Ishikawa (cell line): ENCODE measurements around the gene FOXN3.

ENCODE experiments used
- CEBPB ChIP-seq: IDR thresholded peaks from 2 replicates; pipeline ENCODE4 v1.6.1; 2012
- CREB1 ChIP-seq: IDR thresholded peaks from 2 replicates; pipeline ENCODE4 v1.6.1; 2012; ENCODE audit warnings: low read depth
- EGR1 ChIP-seq: IDR thresholded peaks from 2 replicates; pipeline ENCODE4 v1.6.1; 2012
- EP300 ChIP-seq: IDR thresholded peaks from 2 replicates; pipeline ENCODE4 v1.6.1; 2012; ENCODE audit warnings: borderline replicate concordance
- FOXM1 ChIP-seq: IDR thresholded peaks from 2 replicates; pipeline ENCODE4 v1.6.1; 2012; ENCODE audit warnings: low read depth, borderline replicate concordance
- MAX ChIP-seq: IDR thresholded peaks from 2 replicates; pipeline ENCODE4 v1.6.1; 2012
- NFIC ChIP-seq: IDR thresholded peaks from 2 replicates; pipeline ENCODE4 v1.6.1; 2012
- RAD21 ChIP-seq: IDR thresholded peaks from 2 replicates; pipeline ENCODE4 v1.6.1; 2012; ENCODE audit warnings: low read depth
- REST ChIP-seq: IDR thresholded peaks from 2 replicates; pipeline ENCODE4 v1.6.1; 2012; ENCODE audit warnings: low read depth, mild to moderate bottlenecking
- TAF1 ChIP-seq: IDR thresholded peaks from 2 replicates; pipeline ENCODE4 v1.6.1; 2012; ENCODE audit warnings: low read depth, mild to moderate bottlenecking
- TCF12 ChIP-seq: IDR thresholded peaks from 2 replicates; pipeline ENCODE4 v1.6.1; 2012; ENCODE audit warnings: low read depth
- TEAD4 ChIP-seq: IDR thresholded peaks from 2 replicates; pipeline ENCODE4 v1.6.1; 2012
- USF1 ChIP-seq: IDR thresholded peaks from 2 replicates; pipeline ENCODE4 v1.6.1; 2012
- YY1 ChIP-seq: IDR thresholded peaks from 2 replicates; pipeline ENCODE4 v1.6.1; 2012; ENCODE audit warnings: low read depth
- ZBTB7A ChIP-seq: IDR thresholded peaks from 2 replicates; pipeline ENCODE4 v1.6.1; 2012; ENCODE audit warnings: low read depth

The FOXN3 gene

GRCh38 chr14:89310211-89310610, 106.8 kb downstream of the FOXN3 start:
- TF ChIP-seq TAF1 (no peak), REST (no peak), EGR1 (no peak), EP300 (no peak), YY1 (no peak), ZBTB7A (no peak), TEAD4 (no peak), TCF12 (no peak), CEBPB (no peak), FOXM1 (no peak)

- TF ChIP-seq CEBPB (no peak), YY1 (no peak), CREB1 (no peak), MAX (no peak), TCF12 (no peak), EGR1 (no peak), RAD21 (no peak), FOXM1 (no peak)
These were observed 107.3 kb downstream of the FOXN3 start for GRCh38 chr14:89309670-89310177.

GRCh38 chr14:89308232-89308959, 108.6 kb downstream of the FOXN3 start:
- TF ChIP-seq NFIC: no peak
- no peak for TF ChIP-seq TEAD4
- no peak for TF ChIP-seq CEBPB
- TF ChIP-seq ZBTB7A: no peak
- TF ChIP-seq USF1: no peak
- no peak for TF ChIP-seq MAX
- no peak for TF ChIP-seq CREB1
- TF ChIP-seq RAD21: no peak
- no peak for TF ChIP-seq YY1
- no peak for TF ChIP-seq EP300

- TF ChIP-seq TEAD4 (no peak), REST (no peak), ZBTB7A (no peak), NFIC (no peak), TCF12 (no peak), CREB1 (no peak), RAD21 (no peak), MAX (no peak), FOXM1 (no peak), USF1 (no peak), TAF1 (no peak), EGR1 (no peak), CEBPB (no peak), EP300 (no peak), YY1 (no peak)
These were observed 109.6 kb downstream of the FOXN3 start for GRCh38 chr14:89307409-89307808.

- TF ChIP-seq RAD21: no peak
- TF ChIP-seq CREB1: no peak
- no peak for TF ChIP-seq MAX
- no peak for TF ChIP-seq CEBPB
- TF ChIP-seq YY1: no peak
- TF ChIP-seq TAF1: no peak
- no peak for TF ChIP-seq TCF12
- no peak for TF ChIP-seq ZBTB7A
- no peak for TF ChIP-seq EP300
- TF ChIP-seq EGR1: no peak
- TF ChIP-seq FOXM1: no peak
These were observed 111.9 kb downstream of the FOXN3 start for GRCh38 chr14:89304972-89305703.
